Epithelial cell of proximal tubule (primary cell): ENCODE data around the gene GSE1. TPM values are rescaled to one million over a fixed set of nuclear protein-coding genes. Genes with fewer than 3 reads are reported as not detected.

Source experiments
- DNase-seq: peaks from one replicate; pipeline ENCODE4 v3.0.0-alpha.2; 2011; ENCODE audit warnings: low read depth
- H3K4me3 ChIP-seq: 2 replicates; pipeline ENCODE4 v1.5.1; 2011; ENCODE audit warnings: low read depth, mild to moderate bottlenecking, low read length
- total RNA-seq: library from RNA; depleted of rRNA; stranded (reverse); fragments of >200 nt; gene quantifications from 2 replicates; pipeline ENCODE4 v1.2.3, GENCODE V29; 2015
- TF ChIP-seq, protein P1 (sequence below): conservative IDR thresholded peaks from 2 replicates; pipeline ENCODE4 v1.5.1; 2012; ENCODE audit warnings: low read depth, mild to moderate bottlenecking, low read length

Gene GSE1
- total RNA-seq, 1 donor from 2014 or later, result 41.9 TPM

DNA sequence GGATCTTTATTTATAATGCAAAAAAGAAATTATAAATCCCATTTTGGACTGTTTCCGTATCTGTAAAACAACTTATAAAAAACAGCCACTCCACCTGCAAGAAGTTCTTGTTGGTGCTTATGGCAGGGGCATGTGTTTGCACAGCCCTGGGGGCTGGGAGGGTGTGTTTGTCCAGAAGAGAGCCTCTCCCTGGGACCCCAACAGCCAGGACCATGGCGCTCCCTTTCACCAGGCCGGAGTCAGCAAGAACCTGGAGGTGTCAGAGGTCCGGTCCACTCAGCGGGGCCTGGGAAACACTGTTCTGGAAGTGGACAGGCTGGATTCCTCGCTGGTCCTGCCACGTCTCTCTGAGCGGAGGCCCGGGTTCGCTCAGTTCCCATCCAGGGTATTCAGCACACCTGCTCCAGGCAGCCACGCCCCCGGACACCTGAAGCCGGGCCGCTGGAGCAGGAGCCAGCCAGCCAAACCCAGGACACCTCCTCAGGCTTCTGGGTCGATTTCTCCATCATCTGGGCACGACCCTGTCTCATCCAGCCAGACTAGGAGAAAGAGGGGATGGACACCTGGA, 94.5 kb downstream of the GSE1 start:
- H3K4me3 ChIP-seq, result no peak overlapping the region
- TF ChIP-seq, protein P1, sequence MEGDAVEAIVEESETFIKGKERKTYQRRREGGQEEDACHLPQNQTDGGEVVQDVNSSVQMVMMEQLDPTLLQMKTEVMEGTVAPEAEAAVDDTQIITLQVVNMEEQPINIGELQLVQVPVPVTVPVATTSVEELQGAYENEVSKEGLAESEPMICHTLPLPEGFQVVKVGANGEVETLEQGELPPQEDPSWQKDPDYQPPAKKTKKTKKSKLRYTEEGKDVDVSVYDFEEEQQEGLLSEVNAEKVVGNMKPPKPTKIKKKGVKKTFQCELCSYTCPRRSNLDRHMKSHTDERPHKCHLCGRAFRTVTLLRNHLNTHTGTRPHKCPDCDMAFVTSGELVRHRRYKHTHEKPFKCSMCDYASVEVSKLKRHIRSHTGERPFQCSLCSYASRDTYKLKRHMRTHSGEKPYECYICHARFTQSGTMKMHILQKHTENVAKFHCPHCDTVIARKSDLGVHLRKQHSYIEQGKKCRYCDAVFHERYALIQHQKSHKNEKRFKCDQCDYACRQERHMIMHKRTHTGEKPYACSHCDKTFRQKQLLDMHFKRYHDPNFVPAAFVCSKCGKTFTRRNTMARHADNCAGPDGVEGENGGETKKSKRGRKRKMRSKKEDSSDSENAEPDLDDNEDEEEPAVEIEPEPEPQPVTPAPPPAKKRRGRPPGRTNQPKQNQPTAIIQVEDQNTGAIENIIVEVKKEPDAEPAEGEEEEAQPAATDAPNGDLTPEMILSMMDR, result no peak
- DNase-seq, result no peak

DNA sequence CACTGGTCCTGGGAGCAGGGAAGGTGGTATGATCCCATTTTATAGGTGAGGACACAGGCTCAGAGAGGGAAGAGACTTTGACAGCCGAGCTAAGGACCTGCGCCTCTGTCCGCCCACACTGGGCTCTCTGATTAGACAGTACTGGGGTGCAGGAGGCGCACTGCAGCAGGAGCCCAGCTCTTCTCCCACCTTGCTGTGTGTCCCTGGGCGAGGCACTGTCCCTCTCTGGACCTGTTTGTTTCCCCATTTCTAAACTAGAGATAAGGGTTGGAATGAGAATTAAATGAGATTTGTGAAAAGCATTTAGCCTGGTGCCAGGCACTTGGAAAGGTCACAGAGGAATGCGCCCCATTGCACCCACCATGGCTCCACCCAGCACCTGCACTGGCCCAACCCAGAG, 95.2 kb downstream of the GSE1 start:
- no peak for DNase-seq
- TF ChIP-seq, protein P1, result no peak
- no peak overlapping the region for H3K4me3 ChIP-seq

DNA sequence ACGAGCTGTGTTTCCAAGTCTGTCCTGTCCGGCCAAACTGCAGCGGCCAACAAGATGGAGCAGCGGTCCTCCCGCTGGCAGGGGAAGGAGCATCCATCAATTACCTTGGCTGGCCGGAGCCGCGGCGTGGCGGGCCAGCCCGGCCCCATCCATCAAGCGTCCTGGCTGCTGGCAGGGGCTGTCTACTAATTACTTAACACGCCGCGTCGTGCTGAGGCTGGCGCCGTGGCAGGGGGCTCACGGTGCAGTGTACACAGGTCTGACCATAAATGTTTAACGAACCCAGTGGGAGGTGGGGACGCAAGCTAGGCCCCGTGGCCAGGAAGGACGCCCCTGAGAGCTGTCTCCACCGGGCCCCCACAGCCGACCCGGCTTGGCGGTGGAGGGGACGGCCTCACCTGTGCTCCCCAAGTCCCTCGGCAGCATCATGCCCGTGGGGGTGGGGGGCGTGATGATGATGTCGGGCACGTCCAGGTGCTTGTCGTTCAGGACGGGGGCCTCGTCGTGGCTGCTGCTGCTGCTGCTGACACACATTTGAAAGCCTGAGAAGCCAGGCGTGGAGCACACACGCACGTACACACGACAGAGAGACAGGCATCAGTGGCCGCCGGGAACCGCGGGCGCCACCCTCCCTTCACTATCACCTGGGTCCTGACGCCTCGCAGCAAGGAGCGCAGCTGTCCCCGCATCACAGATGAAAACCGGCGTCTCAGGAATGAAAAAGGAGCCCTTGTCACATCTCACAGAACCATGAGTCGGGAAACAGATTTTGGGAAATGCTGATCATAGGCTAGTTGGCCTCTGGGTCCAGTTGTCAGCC, 96.9 kb downstream of the GSE1 start:
- TF ChIP-seq, protein P1, result no peak
- no peak overlapping the region for H3K4me3 ChIP-seq
- DNase-seq, result no peak

DNA sequence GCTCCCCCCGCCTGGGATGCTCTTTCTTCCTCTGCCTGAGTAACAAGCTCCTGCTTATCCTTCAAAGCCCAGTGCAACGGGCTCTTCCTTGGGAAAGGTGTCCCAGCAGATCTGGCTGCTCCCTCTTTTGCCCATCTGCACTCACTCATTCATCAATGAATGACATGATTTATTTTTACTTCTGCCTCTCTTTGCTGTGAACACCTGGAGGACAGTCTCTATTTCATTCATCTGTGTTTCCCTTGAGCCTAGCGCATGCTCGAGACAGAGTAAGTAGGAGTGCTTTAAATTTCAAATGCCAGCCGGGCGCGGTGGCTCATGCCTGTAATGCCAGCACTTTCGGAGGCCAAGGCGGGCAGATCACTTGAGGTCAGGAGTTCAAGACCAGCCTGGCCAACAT, 97.6 kb downstream of the GSE1 start:
- H3K4me3 ChIP-seq, result no peak overlapping the region
- no peak for DNase-seq
- TF ChIP-seq, protein P1, result no peak

DNA sequence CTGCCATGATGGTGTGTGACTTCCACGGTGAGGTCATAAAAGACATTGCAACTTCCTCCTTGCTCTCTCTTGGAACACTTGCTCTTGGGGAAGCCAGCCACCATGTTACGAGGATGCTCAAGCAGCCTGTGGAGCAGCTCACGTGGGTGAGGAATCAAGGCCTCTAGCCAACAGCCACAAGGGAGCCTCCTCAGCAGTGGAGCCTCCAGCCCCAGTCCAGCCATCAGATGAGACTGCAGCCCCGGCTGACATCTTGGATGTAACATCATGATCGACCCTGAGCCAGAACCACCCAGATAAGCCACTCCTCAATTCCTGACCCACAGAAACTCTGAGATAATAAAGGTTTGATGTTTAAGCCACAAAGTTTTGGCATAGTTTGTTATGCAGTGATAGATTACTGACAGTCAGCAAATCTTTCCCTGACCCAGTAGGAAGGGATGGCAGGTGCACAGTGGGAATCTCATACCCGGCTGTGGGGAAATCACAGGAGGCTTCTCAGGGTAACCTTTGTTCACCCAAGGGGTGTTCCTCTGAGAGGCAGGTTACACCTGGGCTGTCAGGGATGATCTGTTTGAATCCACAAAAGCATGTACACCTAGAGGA, 99.0 kb downstream of the GSE1 start:
- DNase-seq, result no peak
- TF ChIP-seq, protein P1, result no peak

DNA sequence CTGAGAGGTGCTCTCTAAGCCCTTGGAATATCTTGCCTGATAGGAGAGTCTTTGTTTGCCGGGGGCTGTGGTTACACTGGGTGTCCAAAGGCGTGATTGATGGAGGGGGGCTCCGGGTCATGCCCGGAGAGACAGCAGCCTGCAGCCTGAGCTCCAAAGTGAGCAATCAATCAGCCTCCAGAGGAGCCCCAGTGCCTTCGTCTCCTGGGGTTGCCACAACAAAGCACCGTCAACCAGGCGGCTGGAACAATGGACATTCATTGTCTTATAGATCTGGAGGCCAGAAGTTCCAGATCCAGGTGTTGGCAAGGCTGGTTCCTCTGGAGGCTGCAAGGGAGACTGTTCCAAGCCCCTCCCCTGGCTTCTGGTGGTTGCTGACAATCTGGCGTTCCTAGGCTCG, 99.7 kb downstream of the GSE1 start:
- TF ChIP-seq, protein P1, result no peak
- DNase-seq, result no peak
- no peak overlapping the region for H3K4me3 ChIP-seq

More for the DNA sequence above, 99.0 kb downstream of the GSE1 start:
- H3K4me3 ChIP-seq, result no peak overlapping the region
